Measurements from ENCODE around the gene IL25.

The IL25 gene

GRCh38 chr14:23380197-23380914, 7.7 kb downstream of the IL25 start:
- Histone ChIP-seq H3F3A (ENCODE audit: insufficient read depth) (no peaks in the 10 kb centered on the region), H4K20me1 (ENCODE audit: low read depth, low read length) (no peaks in the 10 kb centered on the region), H3K9ac (ENCODE audit: low read length) (no peak overlapping the region), H3K36me3 (ENCODE audit: low read length) (no peaks in the 10 kb centered on the region), H3K27me3 (ENCODE audit: low read length) (no peaks in the 10 kb centered on the region), H3K4me2 (ENCODE audit: low read depth, low read length, poor library complexity, severe bottlenecking) (no peak overlapping the region), H3K9me3 (ENCODE audit: insufficient read depth, low read length) (no peaks in the 10 kb centered on the region), H3K4me3 (ENCODE audit: insufficient read depth, low read length, poor library complexity, severe bottlenecking) (no peak overlapping the region), H3K27ac (ENCODE audit: low read depth, low read length) (no peak overlapping the region), H3K79me2 (ENCODE audit: insufficient read depth, low read length) (no peaks in the 10 kb centered on the region), H3K9me2 (replicated peaks; ENCODE audit: insufficient read depth, low read length) (no peaks in the 10 kb centered on the region), H2AFZ (ENCODE audit: low read depth, low read length, severe bottlenecking) (no peak overlapping the region)
- no peak for TF ChIP-seq EZH2phosphoT487 (conservative IDR thresholded peaks at IDR 0.05; ENCODE audit: low read length)
- no peak for TF ChIP-seq CTCF (IDR thresholded peaks at IDR 0.05; ENCODE audit: insufficient read depth, low read length, poor library complexity, severe bottlenecking)

GRCh38 chr14:23380976-23381375, 8.4 kb downstream of the IL25 start:
- Histone ChIP-seq H3K9me3 (ENCODE audit: insufficient read depth, low read length) (no peaks in the 10 kb centered on the region), H3K9ac (ENCODE audit: low read length) (no peak overlapping the region), H3F3A (ENCODE audit: insufficient read depth) (no peaks in the 10 kb centered on the region), H3K9me2 (replicated peaks; ENCODE audit: insufficient read depth, low read length) (no peaks in the 10 kb centered on the region), H3K4me3 (ENCODE audit: insufficient read depth, low read length, poor library complexity, severe bottlenecking) (no peak overlapping the region), H2AFZ (ENCODE audit: low read depth, low read length, severe bottlenecking) (no peak overlapping the region), H3K27ac (ENCODE audit: low read depth, low read length) (no peak overlapping the region), H3K36me3 (ENCODE audit: low read length) (no peaks in the 10 kb centered on the region), H3K27me3 (ENCODE audit: low read length) (no peaks in the 10 kb centered on the region), H3K4me2 (ENCODE audit: low read depth, low read length, poor library complexity, severe bottlenecking) (no peak overlapping the region), H4K20me1 (ENCODE audit: low read depth, low read length) (no peaks in the 10 kb centered on the region), H3K79me2 (ENCODE audit: insufficient read depth, low read length) (no peaks in the 10 kb centered on the region)
- TF ChIP-seq CTCF (IDR thresholded peaks at IDR 0.05; ENCODE audit: insufficient read depth, low read length, poor library complexity, severe bottlenecking) (no peak), EZH2phosphoT487 (conservative IDR thresholded peaks at IDR 0.05; ENCODE audit: low read length) (no peak)

DNA sequence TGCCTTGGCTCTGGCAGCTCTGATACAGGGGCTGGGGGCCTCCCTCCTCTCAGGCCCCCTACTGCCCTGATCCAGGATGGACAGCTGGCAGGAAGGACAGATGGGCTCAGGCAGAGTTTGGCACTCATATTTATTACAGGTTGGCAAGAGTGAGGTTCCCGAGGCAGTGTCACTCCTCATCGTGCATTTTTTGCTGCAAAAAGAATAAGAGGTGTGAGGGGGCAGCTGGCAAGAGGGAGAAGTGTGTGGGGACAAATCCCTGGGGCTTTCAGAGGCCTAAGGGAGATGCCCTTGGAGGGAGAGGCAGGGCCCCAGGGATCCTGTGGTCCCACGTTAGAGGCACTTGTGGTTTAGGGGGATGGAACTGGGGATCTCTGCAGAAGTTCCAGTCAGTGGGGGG, 9.3 kb downstream of the IL25 start:
- TF ChIP-seq CTCF (IDR thresholded peaks at IDR 0.05; ENCODE audit: insufficient read depth, low read length, poor library complexity, severe bottlenecking) (no peak), EZH2phosphoT487 (conservative IDR thresholded peaks at IDR 0.05; ENCODE audit: low read length) (no peak)
- Histone ChIP-seq H2AFZ (ENCODE audit: low read depth, low read length, severe bottlenecking) (no peak overlapping the region), H3K9ac (ENCODE audit: low read length) (no peak overlapping the region), H3K4me3 (ENCODE audit: insufficient read depth, low read length, poor library complexity, severe bottlenecking) (no peak overlapping the region), H3F3A (ENCODE audit: insufficient read depth) (no peaks in the 10 kb centered on the region), H3K27ac (ENCODE audit: low read depth, low read length) (no peak overlapping the region), H3K4me2 (ENCODE audit: low read depth, low read length, poor library complexity, severe bottlenecking) (no peak overlapping the region), H3K9me2 (replicated peaks; ENCODE audit: insufficient read depth, low read length) (no peaks in the 10 kb centered on the region), H4K20me1 (ENCODE audit: low read depth, low read length) (no peaks in the 10 kb centered on the region), H3K27me3 (ENCODE audit: low read length) (no peaks in the 10 kb centered on the region), H3K9me3 (ENCODE audit: insufficient read depth, low read length) (no peaks in the 10 kb centered on the region), H3K79me2 (ENCODE audit: insufficient read depth, low read length) (no peaks in the 10 kb centered on the region), H3K36me3 (ENCODE audit: low read length) (no peaks in the 10 kb centered on the region)
